ENCODE measurements around the gene HNRNPAB.
A peak's percentile ranks its signal among the peaks of the same experiment; 100 is the strongest.
"Not testable (repeated sequence)": the region's sequence is repeated elsewhere in the genome, so short reads cannot be mapped to it uniquely, and the experiment has no call there.

Gene HNRNPAB

DNA sequence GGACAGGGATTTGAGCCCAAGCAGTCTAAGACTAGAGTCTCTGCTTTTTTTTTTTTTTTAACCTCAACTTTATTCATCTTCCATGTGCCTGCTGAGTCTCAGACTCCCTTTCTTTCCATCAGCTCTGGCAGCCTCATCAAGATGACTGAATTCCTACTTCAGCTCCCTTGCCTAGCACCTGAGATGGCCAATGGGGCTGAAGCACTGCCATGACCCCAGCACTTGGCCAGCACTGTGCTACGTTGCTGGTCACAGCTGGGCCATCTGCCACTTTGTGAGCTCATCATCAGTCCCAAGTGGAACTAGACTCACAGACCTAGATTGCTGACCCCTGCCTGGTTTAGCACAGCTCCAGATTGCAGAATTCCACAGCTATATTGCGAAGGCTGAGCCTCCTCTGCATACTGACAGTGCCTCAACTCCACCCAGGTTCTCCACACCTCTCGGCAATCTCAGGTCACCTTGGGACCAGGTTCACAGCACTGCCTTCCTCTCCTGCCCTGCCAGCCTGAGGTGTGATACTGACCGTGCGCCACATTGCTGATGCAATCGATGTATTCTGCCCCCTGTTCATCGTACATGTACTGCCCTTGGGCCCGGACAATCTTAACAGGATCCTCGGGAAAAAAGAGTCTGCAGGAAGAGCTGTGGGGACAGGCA lies 26.7 kb downstream of the HNRNPAB start:
- peak; percentile 83 for DNase-seq (ENCODE audit: low read depth)

- no peak for DNase-seq (ENCODE audit: low read depth)
These were observed 27.3 kb downstream of the HNRNPAB start for GRCh38 chr5:178231539-178232123.

GRCh38 chr5:178232124-178232919 lies 28.0 kb downstream of the HNRNPAB start, which contains the start of gene PHYKPL:
TSS of gene PHYKPL (minus strand) at chr5:178232802. CDS start at chr5:178232550, 252 bp downstream.
- peak; percentile 79 for DNase-seq (ENCODE audit: low read depth)

- no peak for DNase-seq (ENCODE audit: low read depth)
These were observed 28.6 kb downstream of the HNRNPAB start for GRCh38 chr5:178232920-178233429.

DNA sequence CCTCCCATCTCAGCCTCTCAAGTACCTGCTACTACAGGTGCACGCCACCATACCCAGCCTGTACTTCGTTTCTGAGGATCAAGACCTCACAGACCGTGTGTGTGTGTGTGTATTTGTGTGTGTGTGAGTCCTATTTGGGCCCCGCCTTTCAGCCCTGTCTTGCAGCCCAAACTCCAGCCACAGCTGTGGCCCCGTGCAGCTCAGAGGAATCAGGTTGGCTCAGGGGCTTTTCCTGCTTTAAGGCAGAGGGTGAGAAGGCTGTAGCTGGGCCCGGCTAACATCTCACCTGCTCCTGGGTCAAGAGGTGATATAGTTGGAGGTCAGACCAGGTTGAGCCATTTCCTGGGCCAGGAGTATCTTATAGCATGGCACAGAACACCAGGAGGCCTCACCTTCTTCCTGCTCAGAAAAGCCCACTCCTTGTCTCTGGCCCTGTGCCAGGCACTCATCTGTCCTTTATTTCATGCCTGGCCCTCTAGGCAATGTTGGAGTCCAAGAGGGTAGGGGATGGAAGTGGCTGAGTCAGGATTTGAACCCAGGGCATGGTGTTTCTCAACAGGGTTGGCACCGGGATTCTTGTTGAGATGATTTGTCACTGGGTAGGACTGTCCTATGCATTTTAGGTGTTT lies 29.9 kb downstream of the HNRNPAB start:
- DNase-seq (ENCODE audit: low read depth): no peak

- DNase-seq (ENCODE audit: low read depth): peak; percentile 39
These were observed 30.6 kb downstream of the HNRNPAB start for GRCh38 chr5:178234750-178235587.

DNA sequence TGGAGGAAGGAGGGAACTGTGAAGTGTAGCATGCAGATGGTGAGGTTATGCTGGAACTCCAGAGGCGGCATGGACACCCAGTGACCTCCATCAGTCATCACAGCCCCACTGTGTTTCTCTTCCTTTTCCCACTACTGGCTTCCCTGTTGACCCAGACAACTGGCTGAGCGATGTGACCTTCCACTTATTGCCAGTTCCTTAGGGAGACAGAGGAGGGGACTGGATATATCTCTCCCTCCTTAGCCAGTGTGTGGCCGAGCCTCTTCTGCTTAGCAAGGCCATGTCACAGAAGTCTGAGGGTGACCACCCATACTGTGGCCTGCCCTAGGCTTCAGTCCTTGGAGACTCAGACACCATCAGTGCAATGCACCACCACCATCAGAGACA lies 31.2 kb downstream of the HNRNPAB start:
- DNase-seq (ENCODE audit: low read depth): no peak

DNA sequence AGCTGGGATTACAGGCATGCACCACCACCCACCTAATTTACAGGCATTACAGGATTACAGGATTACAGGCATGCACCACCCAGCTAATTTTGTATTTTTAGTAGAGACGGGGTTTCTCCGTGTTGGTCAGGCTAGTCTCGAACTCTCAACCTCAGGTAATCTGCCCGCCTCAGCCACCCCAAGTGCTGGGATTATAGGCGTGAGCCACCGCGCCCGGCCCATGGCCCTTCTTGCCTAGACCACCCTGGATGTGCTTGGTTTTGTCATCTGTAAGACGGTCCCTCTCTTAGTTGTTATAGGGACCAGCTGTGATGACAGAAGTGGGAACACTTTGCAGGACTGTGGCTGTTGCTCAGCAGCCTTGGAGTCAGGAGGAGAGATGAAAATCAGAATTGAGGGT lies 31.8 kb downstream of the HNRNPAB start:
- no peak for DNase-seq (ENCODE audit: low read depth)

DNA sequence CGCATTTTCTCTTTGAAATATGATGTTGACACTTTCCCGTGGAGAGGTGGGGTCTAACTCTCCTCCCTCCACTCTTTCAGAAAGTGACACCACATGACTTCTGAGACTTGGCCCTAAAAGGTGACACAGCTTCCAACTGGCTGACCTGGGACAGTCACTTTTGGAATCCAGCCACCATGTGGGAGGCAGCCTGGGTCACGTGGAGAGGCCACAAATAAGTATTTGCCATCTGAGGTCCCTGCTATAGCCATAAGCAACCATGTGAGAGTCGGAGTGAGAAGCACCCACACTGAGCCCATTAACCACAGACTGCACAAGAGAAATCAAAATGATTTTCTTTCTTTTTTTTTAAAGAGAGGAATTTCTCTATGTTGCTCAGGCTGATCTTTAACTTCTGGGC lies 32.3 kb downstream of the HNRNPAB start:
- no peak for DNase-seq (ENCODE audit: low read depth)

GRCh38 chr5:178237431-178238312 lies 33.3 kb downstream of the HNRNPAB start:
- no peak for DNase-seq (ENCODE audit: low read depth)

DNA sequence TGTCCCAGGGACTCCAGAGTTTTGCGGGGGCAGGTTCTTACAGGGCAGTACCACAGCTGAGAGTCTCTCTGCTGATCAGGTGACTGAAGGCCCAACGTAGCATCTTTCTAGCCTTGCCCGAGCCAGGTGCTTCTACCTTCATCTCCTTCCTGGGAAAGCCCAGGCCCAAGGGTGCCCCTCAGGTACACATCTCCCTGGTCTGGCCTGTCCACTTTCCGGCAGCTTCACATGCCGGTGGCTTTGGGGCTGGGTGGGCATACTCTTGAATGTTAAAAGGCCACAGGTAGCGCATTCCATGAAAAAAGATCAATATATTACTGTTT lies 33.9 kb downstream of the HNRNPAB start:
- no peak for DNase-seq (ENCODE audit: low read depth)

DNA sequence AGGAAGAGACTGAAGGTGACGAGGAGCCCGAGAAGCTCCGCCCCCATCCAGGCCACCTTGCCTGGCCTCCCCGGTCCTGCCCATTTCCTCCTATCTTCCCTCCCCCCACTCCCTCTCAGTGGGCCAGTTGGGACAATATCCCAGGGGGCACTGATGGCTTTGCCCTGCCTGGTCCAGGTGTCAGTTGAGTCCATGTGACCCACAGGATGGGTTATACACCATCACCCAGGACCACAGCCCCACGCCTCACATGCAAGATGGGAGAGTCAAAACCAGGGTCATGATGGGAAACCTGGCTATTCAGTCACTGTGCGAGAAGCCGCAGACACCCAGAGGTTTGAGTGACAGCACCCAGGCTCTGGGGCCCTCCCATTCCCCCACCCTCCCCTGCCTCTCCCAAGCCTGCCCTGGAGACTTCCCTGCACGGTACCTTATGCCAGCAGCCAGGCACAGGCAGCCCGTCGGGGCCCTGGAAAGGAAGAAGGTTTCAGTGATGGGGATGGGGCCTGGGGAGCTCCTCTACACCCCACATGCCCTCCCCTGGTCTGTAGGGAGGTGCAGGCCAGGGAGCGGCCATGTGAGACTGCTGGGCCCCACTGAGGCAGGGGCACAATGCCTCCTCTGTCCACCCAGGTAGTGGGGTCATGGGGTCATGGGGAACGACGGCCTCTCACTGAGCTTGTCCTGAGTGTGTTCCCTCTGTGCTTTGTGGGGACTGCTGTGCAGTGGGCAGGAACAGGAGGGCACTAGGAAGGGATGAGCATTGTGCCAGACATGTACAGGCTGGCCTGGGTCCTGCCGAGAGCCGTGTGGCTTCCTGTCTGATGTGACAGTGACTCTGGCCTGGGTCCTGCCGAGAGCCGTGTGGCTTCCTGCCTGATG lies 34.6 kb downstream of the HNRNPAB start:
- no peak for DNase-seq (ENCODE audit: low read depth)

GRCh38 chr5:178239626-178240301 lies 35.4 kb downstream of the HNRNPAB start:
- not testable (repeated sequence) for DNase-seq (ENCODE audit: low read depth)

GRCh38 chr5:178240341-178240741 lies 36.0 kb downstream of the HNRNPAB start:
- DNase-seq (ENCODE audit: low read depth): no peak

- DNase-seq (ENCODE audit: low read depth): no peak
These were observed 36.4 kb downstream of the HNRNPAB start for GRCh38 chr5:178240766-178241165.

DNA sequence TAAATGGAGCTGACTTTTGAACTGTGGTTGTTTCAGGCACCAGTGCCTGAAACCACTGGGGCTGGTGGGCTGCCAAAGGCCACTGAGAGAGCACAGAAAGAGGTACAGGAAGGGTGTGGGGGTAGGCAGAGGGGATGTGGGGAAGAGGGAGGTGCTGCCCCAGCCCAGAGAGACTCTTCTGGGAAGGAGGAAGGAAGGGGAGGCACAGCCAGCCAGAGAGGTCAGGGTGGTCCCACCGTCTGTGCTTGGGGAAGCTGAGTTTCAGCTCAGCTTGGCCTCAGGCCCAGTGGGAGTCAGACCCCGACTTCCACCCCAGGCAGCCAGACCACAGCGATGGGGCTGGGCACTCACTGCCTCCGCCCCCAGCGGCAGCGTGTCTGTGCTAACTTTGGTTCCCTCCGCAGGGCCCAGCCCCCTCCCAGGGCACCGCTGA lies 36.9 kb downstream of the HNRNPAB start:
- no peak for DNase-seq (ENCODE audit: low read depth)

GRCh38 chr5:178241688-178242231 lies 37.4 kb downstream of the HNRNPAB start:
- DNase-seq (ENCODE audit: low read depth): no peak

DNA sequence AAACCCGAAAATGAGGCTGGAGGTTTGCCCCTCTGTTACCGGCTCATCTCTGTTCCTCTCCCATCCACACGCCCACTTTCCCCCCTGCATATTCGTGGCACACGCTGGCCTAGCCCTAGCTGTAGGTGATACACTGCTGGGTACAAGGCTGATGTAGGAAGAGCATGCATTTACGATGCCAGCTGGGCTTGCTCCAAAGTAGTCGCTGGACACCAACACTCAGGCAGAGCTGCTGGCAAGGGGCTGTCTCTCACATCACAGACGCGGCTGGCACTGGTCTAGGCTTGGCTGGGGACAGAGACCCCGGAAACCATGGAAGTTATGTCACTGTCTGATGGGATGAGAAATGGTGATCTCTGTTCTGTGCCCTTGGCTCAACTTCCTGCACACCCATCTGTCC lies 38.1 kb downstream of the HNRNPAB start:
- no peak for DNase-seq (ENCODE audit: low read depth)

- peak; percentile 77 for DNase-seq (ENCODE audit: low read depth)
These were observed 40.2 kb downstream of the HNRNPAB start for GRCh38 chr5:178244576-178244975.

Measured in fibroblast of gingiva (primary cell).